Stomach smooth muscle (tissue), 2 donors: ENCODE measurements around the gene USP25.
A peak's percentile ranks its signal among the peaks of the same experiment; 100 is the strongest.

Experiments used
- H3K27ac ChIP-seq: one replicate; pipeline ENCODE4 v1.7.0; 2013; ENCODE audit warnings: mild to moderate bottlenecking, low read length, inconsistent platforms
- H3K27me3 ChIP-seq, 2 donors: one replicate each; pipeline ENCODE4 v1.7.0; 2013; ENCODE audit warnings: low read length in 2 of 2; ENCODE audit not compliant: insufficient read depth in 2 of 2, control insufficient read depth in 1 of 2
- H3K36me3 ChIP-seq, 2 donors: one replicate each; pipeline ENCODE4 v1.7.0; 2013; ENCODE audit warnings: low read length in 2 of 2; ENCODE audit not compliant: control insufficient read depth in 2 of 2, insufficient read depth in 2 of 2
- H3K4me1 ChIP-seq: one replicate; pipeline ENCODE4 v1.7.0; 2013; ENCODE audit warnings: low read length; ENCODE audit not compliant: control insufficient read depth, insufficient read depth
- H3K4me3 ChIP-seq, 2 donors: one replicate each; pipeline ENCODE4 v1.7.0; 2013; ENCODE audit warnings: low read length in 2 of 2
- H3K9ac ChIP-seq, 2 donors: one replicate each; pipeline ENCODE4 v1.7.0; 2013; ENCODE audit warnings: low read length in 2 of 2, mild to moderate bottlenecking in 1 of 2
- H3K9me3 ChIP-seq, 2 donors: one replicate each; pipeline ENCODE4 v1.7.0; 2013; ENCODE audit warnings: low read length in 2 of 2; ENCODE audit not compliant: control insufficient read depth in 2 of 2
- donor health status: healthy.
- donor health status: Pancreatic carcinoma.

The USP25 gene

DNA sequence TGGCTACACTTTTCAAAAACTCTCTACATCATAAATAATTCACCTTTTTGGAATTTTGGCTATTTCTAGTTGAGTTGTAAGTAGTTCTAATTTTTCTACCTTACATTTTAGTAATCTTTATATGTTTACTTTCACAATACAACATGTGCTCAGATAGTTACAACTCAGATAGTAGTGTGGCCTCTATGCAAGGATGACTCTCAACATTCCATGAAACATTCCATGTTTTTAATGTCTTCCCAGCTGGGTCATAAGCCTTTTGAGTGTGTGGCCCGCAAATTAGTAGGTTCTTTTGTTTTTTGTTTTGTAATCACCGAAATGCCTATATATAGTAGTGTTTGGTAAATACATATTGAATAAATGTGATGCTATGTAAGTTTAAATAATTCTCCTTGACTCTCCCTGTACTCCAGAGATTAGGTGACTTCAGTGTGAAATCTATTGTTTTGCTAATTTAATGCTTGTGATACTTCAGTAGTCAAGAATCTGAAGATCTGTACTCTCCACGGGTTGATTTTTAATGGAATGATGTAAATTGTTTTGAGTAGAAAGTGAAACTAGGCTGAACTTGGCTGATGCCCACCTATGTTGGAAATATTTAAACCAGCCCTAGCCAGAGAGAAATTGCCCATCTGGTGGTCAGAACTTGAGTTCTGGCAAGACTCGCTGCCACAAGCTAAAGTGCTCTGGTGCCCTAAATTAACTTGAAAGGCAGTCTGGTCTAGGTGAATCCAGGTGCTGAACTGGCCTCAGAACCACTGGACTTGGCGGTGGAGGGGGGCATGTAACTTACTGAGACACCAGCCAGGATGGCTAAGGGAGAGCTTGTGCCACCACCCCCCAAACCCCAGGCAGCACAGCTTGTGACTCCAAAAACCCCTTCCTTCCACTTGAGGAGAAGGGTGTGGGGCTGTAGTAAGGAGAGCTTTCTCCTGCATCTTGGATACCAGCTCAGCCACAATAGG lies 165.6 kb downstream of the USP25 start:
- Histone ChIP-seq H3K4me1 (peaks cover 4% of the 10 kb centered on the region), H3K4me3 (peak overlapping the region in 1 of 2 donors; percentile 19), H3K9ac (no peak overlapping the region), H3K9me3 (no peaks in the 10 kb centered on the region), H3K27me3 (no peaks in the 10 kb centered on the region), H3K27ac (no peak overlapping the region), H3K36me3 (no peaks in the 10 kb centered on the region)

DNA sequence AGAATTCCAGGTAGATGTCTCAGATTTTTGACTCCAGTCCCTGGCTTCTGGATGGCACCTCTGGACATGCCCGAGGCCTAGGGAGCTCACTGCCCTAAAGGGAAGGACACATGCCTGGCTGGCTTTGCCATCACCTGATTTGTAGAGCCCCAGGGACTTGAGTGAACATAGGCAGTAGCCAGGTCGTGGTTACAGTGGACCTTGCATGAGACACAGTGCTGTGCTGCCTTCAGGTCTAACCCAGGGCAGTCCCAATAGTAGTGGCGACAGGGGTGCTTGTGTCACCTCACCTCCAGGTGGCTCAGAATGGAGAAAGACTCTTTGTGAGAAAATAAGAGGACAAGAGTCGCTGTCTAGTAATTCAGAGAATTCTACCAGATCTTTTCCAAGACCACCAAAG lies 166.7 kb downstream of the USP25 start:
- H3K4me3 ChIP-seq: no peak overlapping the region

DNA sequence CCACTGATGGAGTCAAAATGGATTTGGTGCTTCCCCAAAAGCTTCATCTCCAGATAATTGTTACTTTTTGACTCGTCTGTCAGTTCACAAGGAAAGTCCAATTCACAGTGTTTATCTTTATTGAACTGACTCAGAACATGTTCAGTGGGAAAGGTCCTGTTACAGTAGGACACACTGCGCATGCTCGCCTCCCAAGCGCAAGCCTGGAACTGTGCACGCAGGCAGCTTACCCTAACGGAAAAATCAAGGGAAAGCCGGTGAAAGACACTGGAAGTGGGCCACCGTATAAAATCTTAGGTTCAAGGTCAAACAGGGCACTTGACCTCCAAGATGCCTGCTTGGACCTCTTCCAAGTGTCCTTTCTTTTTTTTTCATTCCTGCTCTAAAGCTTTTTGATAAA lies 174.6 kb downstream of the USP25 start:
- no peak overlapping the region for H3K9ac ChIP-seq
- peaks cover 0 to 4% of the 10 kb centered on the region in 2 donors for H3K9me3 ChIP-seq
- H3K27me3 ChIP-seq: no peaks in the 10 kb centered on the region
- H3K27ac ChIP-seq: no peak overlapping the region
- no peaks in the 10 kb centered on the region for H3K36me3 ChIP-seq
- H3K4me1 ChIP-seq: no peaks in the 10 kb centered on the region
- H3K4me3 ChIP-seq: no peak overlapping the region

More for the DNA sequence above, 166.7 kb downstream of the USP25 start:
- H3K9ac ChIP-seq: no peak overlapping the region
- no peaks in the 10 kb centered on the region for H3K36me3 ChIP-seq
- H3K9me3 ChIP-seq: no peaks in the 10 kb centered on the region
- peaks cover 4% of the 10 kb centered on the region for H3K4me1 ChIP-seq
- H3K27me3 ChIP-seq: no peaks in the 10 kb centered on the region
- H3K27ac ChIP-seq: no peak overlapping the region

DNA sequence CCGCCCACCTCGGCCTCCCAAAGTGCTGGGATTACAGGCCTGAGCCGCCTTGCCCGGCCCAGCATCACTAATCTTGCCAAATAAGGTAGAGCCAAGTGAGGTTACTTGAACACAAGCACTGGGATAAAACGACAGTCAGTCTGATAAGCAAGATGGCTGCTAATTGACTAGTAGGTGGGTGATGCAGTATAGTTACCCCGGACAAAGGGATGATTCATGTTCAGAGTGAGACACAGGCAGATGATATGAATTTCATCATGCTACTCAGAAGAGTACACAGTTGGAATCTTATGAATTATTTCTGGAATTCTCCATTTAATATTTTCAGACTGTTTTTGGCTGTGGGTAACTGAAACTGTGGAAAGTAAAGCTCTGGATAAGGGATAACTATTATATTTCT lies 178.4 kb downstream of the USP25 start:
- no peaks in the 10 kb centered on the region for H3K4me1 ChIP-seq
- no peak overlapping the region for H3K27ac ChIP-seq
- no peak overlapping the region for H3K9ac ChIP-seq
- no peaks in the 10 kb centered on the region for H3K27me3 ChIP-seq
- no peaks in the 10 kb centered on the region for H3K36me3 ChIP-seq
- H3K9me3 ChIP-seq: peaks cover 0 to 4% of the 10 kb centered on the region in 2 donors
- no peak overlapping the region for H3K4me3 ChIP-seq

DNA sequence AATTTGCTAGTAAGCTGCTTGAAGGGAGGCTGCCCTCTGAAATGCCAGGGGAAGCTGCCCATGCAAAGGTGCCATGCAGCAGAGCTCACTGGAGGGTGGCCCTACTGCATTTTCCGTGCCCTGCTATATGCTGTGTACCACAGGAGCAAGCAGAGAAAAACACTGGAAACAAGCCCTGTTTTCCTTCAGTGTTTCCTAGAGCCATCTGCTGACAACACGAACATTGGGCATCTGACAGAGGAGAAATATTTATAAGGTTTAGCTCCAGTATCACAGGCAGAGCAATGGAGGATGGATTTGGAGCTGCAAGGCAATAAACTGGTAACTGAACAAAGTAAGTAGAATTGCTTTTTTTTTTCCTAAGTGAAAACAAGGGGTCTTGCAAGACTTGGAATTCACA lies 198.4 kb downstream of the USP25 start:
- no peak overlapping the region for H3K9ac ChIP-seq
- no peaks in the 10 kb centered on the region for H3K27me3 ChIP-seq
- no peaks in the 10 kb centered on the region for H3K4me1 ChIP-seq
- no peak overlapping the region for H3K27ac ChIP-seq
- no peaks in the 10 kb centered on the region for H3K9me3 ChIP-seq
- no peaks in the 10 kb centered on the region for H3K36me3 ChIP-seq
- no peak overlapping the region for H3K4me3 ChIP-seq

DNA sequence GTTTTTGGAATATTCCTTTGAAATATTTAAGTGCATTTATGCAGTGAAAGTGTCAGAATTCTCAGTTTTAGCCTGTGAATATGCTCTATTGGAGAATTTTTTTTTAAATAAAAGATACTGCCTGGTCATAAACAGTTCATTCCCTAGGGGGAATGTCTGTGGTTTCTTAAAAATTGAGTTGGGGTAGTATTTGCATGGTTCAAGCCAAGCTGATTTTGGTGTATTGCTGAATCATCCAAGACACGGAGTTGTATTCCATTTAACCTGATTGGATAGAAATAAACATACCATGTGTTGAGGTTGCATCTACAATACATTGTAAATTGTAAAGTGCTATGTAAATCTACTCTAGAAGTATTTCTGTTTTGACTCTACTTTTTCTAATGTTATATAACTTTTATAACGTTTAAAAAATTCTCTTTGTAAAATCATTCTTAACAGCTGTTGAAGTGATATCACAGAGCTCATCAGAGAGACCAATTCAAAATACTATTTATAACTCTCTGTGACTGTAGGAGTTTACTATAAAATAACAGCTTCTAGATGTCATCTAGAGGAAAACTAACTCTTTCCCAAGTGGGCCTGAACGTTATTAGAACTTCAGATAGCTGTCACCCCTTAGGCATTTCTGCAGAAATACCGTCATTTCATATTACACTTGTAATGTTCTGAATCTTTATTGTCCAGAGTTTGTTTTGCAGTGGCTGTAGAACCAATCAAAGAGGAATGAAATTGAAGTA lies 199.1 kb downstream of the USP25 start:
- Histone ChIP-seq H3K9ac (no peak overlapping the region), H3K36me3 (no peaks in the 10 kb centered on the region), H3K9me3 (no peaks in the 10 kb centered on the region), H3K27ac (no peak overlapping the region), H3K27me3 (no peaks in the 10 kb centered on the region), H3K4me3 (no peak overlapping the region), H3K4me1 (no peaks in the 10 kb centered on the region)

DNA sequence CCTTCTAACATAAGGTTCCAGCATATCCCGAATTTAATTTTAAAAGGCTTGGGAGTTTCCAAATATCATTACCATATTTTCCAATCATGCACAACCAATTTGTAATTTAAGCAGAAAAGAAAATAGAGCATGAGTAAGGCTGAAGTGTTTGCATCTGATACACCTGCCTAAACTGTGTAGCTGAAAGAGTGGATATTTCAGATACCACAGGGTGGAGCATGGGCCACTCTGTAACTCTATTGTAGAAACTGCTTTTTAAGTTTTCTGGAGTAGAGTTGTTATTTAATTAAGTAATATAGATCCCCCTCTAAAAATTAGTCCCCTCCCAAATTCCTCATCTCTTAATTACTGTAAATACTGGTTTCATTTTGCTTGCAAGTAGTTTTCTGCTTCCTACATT lies 199.8 kb downstream of the USP25 start:
- H3K27me3 ChIP-seq: no peaks in the 10 kb centered on the region
- H3K4me1 ChIP-seq: no peaks in the 10 kb centered on the region
- H3K36me3 ChIP-seq: no peaks in the 10 kb centered on the region
- H3K9ac ChIP-seq: no peak overlapping the region
- no peaks in the 10 kb centered on the region for H3K9me3 ChIP-seq
- H3K27ac ChIP-seq: no peak overlapping the region
- H3K4me3 ChIP-seq: no peak overlapping the region
